ENCODE measurements around the gene ZMYND11. TPM values are rescaled to one million over a fixed set of nuclear protein-coding genes. Genes with fewer than 3 reads are reported as not detected.

ZMYND11 gene
- polyA plus RNA-seq, 1 donor (not counting 4 experiments of a cell fraction or from before 2014, with no cell fraction given), result 36.1 TPM

DNA sequence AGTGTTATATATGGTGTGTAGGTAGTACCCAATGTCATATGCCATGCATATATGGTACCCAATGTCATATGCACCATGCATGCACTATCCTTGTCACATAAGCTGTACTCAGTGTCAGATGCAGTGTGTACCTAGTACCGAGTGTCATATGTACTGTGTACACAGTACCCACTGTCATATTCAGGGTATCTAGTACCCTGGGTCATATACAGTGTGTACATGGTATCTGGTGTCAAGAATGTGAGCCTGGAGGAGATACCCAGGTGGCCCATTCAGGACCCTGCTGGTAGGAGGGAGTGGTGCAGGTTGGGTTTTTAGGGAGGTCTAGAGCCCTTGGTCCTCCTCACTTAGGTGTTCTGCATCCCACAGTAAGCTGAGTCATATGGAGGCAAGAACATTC lies 1.8 kb downstream of the ZMYND11 start:
- H3K9me3 ChIP-seq (ENCODE audit: control insufficient read depth, low read depth, low read length), result no peaks in the 10 kb centered on the region
- H3K4me1 ChIP-seq (ENCODE audit: control insufficient read depth, extremely low read depth, insufficient read depth, low read length), result peaks cover 32% of the 10 kb centered on the region
- DNase-seq (ENCODE audit: low read depth, low spot score), result peak; percentile 44
- peaks cover 58% of the 10 kb centered on the region for H3K79me2 ChIP-seq (ENCODE audit: control insufficient read depth, insufficient read depth, low read length)
- H2AFZ ChIP-seq (ENCODE audit: control insufficient read depth, low read length), result no peak overlapping the region
- TF ChIP-seq, protein P1, sequence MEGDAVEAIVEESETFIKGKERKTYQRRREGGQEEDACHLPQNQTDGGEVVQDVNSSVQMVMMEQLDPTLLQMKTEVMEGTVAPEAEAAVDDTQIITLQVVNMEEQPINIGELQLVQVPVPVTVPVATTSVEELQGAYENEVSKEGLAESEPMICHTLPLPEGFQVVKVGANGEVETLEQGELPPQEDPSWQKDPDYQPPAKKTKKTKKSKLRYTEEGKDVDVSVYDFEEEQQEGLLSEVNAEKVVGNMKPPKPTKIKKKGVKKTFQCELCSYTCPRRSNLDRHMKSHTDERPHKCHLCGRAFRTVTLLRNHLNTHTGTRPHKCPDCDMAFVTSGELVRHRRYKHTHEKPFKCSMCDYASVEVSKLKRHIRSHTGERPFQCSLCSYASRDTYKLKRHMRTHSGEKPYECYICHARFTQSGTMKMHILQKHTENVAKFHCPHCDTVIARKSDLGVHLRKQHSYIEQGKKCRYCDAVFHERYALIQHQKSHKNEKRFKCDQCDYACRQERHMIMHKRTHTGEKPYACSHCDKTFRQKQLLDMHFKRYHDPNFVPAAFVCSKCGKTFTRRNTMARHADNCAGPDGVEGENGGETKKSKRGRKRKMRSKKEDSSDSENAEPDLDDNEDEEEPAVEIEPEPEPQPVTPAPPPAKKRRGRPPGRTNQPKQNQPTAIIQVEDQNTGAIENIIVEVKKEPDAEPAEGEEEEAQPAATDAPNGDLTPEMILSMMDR (optimal IDR thresholded peaks at IDR 0.05 in 1 of 3, IDR thresholded peaks at IDR 0.05 in 1 of 3, conservative IDR thresholded peaks at IDR 0.05 in 1 of 3; ENCODE audit: extremely low read depth in 1 of 3, insufficient read depth in 2 of 3, low read length in 3 of 3), result peak; percentile 3 to 62 (median 35)
- no peak for TF ChIP-seq EZH2 (IDR thresholded peaks at IDR 0.05; ENCODE audit: low read length)
- H3K36me3 ChIP-seq (ENCODE audit: control insufficient read depth in 2 of 2, extremely low read depth in 1 of 2, insufficient read depth in 2 of 2, low read length in 2 of 2), result no peaks in the 10 kb centered on the region
- H3K9ac ChIP-seq (ENCODE audit: control insufficient read depth, extremely low read depth, insufficient read depth, low read length), result no peak overlapping the region
- H3K9me1 ChIP-seq (ENCODE audit: control insufficient read depth, extremely low read depth, insufficient read depth, low read length), result peaks cover 5% of the 10 kb centered on the region
- no peaks in the 10 kb centered on the region for H3K27me3 ChIP-seq (ENCODE audit: control insufficient read depth, extremely low read depth, insufficient read depth, low read length)
- no peak overlapping the region for H3K27ac ChIP-seq (ENCODE audit: control insufficient read depth, insufficient read depth, low read length)
- dilution Hi-C loops (cut with MboI; ENCODE audit: extremely low pct_ligation_motif_present, low sequenced_read_pairs), result no loop called here
- H4K20me1 ChIP-seq (ENCODE audit: control insufficient read depth, extremely low read depth, insufficient read depth, low read length), result peaks cover 10% of the 10 kb centered on the region
- peak overlapping the region; percentile 96 for H3K4me2 ChIP-seq (ENCODE audit: control insufficient read depth, extremely low read depth, insufficient read depth, low read depth, low read length)
- FAIRE-seq, result no peak
- peak overlapping the region in 2 of 3 experiments; percentile 79 to 94 for H3K4me3 ChIP-seq (ENCODE audit: control insufficient read depth in 2 of 3, extremely low read depth in 1 of 3, insufficient read depth in 2 of 3, low read depth in 1 of 3, low read length in 3 of 3)

DNA sequence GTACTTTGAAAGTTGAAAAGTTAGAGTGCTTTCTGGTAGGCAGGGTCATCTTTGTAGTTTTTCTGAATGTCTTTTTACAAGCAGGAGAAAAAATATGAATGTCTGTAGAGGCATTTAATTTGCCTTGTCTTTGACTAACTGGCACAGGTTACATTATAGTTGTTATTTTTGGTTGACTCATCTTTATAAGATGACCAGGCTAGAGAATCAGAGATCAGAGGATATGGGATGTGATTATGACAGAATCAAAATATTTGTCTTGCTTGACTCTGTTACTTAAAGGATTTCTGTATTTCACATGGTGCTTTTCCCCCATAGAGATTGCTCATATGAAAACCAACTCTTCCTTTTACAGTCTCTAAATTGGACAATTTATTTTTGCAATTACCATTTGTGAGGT lies 2.4 kb downstream of the ZMYND11 start:
- no peak overlapping the region for H3K9ac ChIP-seq (ENCODE audit: control insufficient read depth, extremely low read depth, insufficient read depth, low read length)
- H2AFZ ChIP-seq (ENCODE audit: control insufficient read depth, low read length), result no peak overlapping the region
- H3K4me1 ChIP-seq (ENCODE audit: control insufficient read depth, extremely low read depth, insufficient read depth, low read length), result peaks cover 37% of the 10 kb centered on the region
- no peaks in the 10 kb centered on the region for H3K9me3 ChIP-seq (ENCODE audit: control insufficient read depth, low read depth, low read length)
- H4K20me1 ChIP-seq (ENCODE audit: control insufficient read depth, extremely low read depth, insufficient read depth, low read length), result peaks cover 10% of the 10 kb centered on the region
- H3K9me1 ChIP-seq (ENCODE audit: control insufficient read depth, extremely low read depth, insufficient read depth, low read length), result peaks cover 5% of the 10 kb centered on the region
- no peak overlapping the region for H3K4me2 ChIP-seq (ENCODE audit: control insufficient read depth, extremely low read depth, insufficient read depth, low read depth, low read length)
- DNase-seq (ENCODE audit: low read depth, low spot score) (no peak), FAIRE-seq (no peak)
- no peaks in the 10 kb centered on the region for H3K36me3 ChIP-seq (ENCODE audit: control insufficient read depth in 2 of 2, extremely low read depth in 1 of 2, insufficient read depth in 2 of 2, low read length in 2 of 2)
- dilution Hi-C loops (cut with MboI; ENCODE audit: extremely low pct_ligation_motif_present, low sequenced_read_pairs), result no loop called here
- H3K79me2 ChIP-seq (ENCODE audit: control insufficient read depth, insufficient read depth, low read length), result peaks cover 63% of the 10 kb centered on the region
- no peak for TF ChIP-seq EZH2 (IDR thresholded peaks at IDR 0.05; ENCODE audit: low read length)
- no peaks in the 10 kb centered on the region for H3K27me3 ChIP-seq (ENCODE audit: control insufficient read depth, extremely low read depth, insufficient read depth, low read length)
- H3K4me3 ChIP-seq (ENCODE audit: control insufficient read depth in 2 of 3, extremely low read depth in 1 of 3, insufficient read depth in 2 of 3, low read depth in 1 of 3, low read length in 3 of 3), result no peak overlapping the region
- no peak overlapping the region for H3K27ac ChIP-seq (ENCODE audit: control insufficient read depth, insufficient read depth, low read length)

DNA sequence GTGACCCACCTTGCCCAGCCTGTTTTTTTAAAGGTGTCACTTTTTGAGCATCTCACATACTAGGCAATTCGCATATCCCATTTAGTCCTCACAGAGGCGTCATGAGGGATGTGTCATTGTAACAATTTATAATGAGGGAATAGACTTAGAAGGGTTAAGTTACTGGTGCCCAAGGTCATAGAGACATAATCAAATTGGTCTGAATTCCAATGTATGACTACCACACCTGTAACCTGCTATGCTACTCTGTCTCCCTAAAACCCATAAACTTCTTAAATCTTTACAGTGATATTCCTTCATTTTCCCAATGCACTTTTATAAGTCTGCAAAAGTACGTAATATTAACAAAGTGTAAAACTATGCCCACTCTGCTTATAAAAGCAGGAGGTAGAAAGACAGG lies 7.1 kb downstream of the ZMYND11 start:
- Histone ChIP-seq H3K27ac (ENCODE audit: control insufficient read depth, insufficient read depth, low read length) (no peak overlapping the region), H3K9me1 (ENCODE audit: control insufficient read depth, extremely low read depth, insufficient read depth, low read length) (no peaks in the 10 kb centered on the region), H3K4me3 (ENCODE audit: control insufficient read depth in 2 of 3, extremely low read depth in 1 of 3, insufficient read depth in 2 of 3, low read depth in 1 of 3, low read length in 3 of 3) (no peak overlapping the region), H2AFZ (ENCODE audit: control insufficient read depth, low read length) (no peak overlapping the region), H3K36me3 (ENCODE audit: control insufficient read depth in 2 of 2, extremely low read depth in 1 of 2, insufficient read depth in 2 of 2, low read length in 2 of 2) (no peaks in the 10 kb centered on the region), H4K20me1 (ENCODE audit: control insufficient read depth, extremely low read depth, insufficient read depth, low read length) (peaks cover 8% of the 10 kb centered on the region), H3K4me1 (ENCODE audit: control insufficient read depth, extremely low read depth, insufficient read depth, low read length) (peaks cover 9% of the 10 kb centered on the region), H3K79me2 (ENCODE audit: control insufficient read depth, insufficient read depth, low read length) (peaks cover 89% of the 10 kb centered on the region), H3K9me3 (ENCODE audit: control insufficient read depth, low read depth, low read length) (no peaks in the 10 kb centered on the region), H3K27me3 (ENCODE audit: control insufficient read depth, extremely low read depth, insufficient read depth, low read length) (no peaks in the 10 kb centered on the region), H3K4me2 (ENCODE audit: control insufficient read depth, extremely low read depth, insufficient read depth, low read depth, low read length) (no peak overlapping the region), H3K9ac (ENCODE audit: control insufficient read depth, extremely low read depth, insufficient read depth, low read length) (no peak overlapping the region)
- TF ChIP-seq EZH2 (IDR thresholded peaks at IDR 0.05; ENCODE audit: low read length), result no peak
- TF ChIP-seq, protein P1 (optimal IDR thresholded peaks at IDR 0.05 in 1 of 3, IDR thresholded peaks at IDR 0.05 in 1 of 3, conservative IDR thresholded peaks at IDR 0.05 in 1 of 3; ENCODE audit: extremely low read depth in 1 of 3, insufficient read depth in 2 of 3, low read length in 3 of 3), result no peak
- dilution Hi-C loops (cut with MboI; ENCODE audit: extremely low pct_ligation_motif_present, low sequenced_read_pairs), result no loop called here
- DNase-seq (ENCODE audit: low read depth, low spot score) (no peak), FAIRE-seq (no peak)

Measured in keratinocyte (primary cell).